Activated CD8-positive, alpha-beta T cell treated with anti-CD3 and anti-CD28 coated beads for 36 hours (primary cell): Measurements from ENCODE around the gene GGNBP2. TPM values are rescaled to one million over a fixed set of nuclear protein-coding genes. Genes with fewer than 3 reads are reported as not detected.
A peak's percentile ranks its signal among the peaks of the same experiment; 100 is the strongest.

Experiments
- ATAC-seq: fragments of 200-7000 bp; cut with Tn5 transposase; one replicate; pipeline ENCODE4 v1.10.0; 2021; ENCODE audit warnings: mild to moderate bottlenecking, moderate library complexity
- CTCF ChIA-PET: fragments of 350-600 bp; sonication (Branson Sonifier 250); formaldehyde crosslinking; loops from one replicate; lab custom pipeline; 2021; ENCODE audit warnings: antibody characterized with exemption; lab: Charles Lee
- POLR2A ChIA-PET: fragments of 350-600 bp; sonication (Branson Sonifier 250); formaldehyde crosslinking; loops from one replicate; lab custom pipeline; 2021; ENCODE audit warnings: antibody characterized with exemption; lab: Charles Lee
- DNase-seq: peaks from one replicate; pipeline ENCODE4 v3.0.0-alpha.2; 2020
- H3K27ac Mint-ChIP-seq: one replicate; pipeline ENCODE4 v1.8.0; 2021; ENCODE audit warnings: mild to moderate bottlenecking, mixed read lengths
- H3K27me3 Mint-ChIP-seq: one replicate; pipeline ENCODE4 v1.8.0; 2021; ENCODE audit warnings: mixed read lengths
- H3K36me3 Mint-ChIP-seq: one replicate; pipeline ENCODE4 v1.8.0; 2021; ENCODE audit warnings: low read depth, mixed read lengths
- H3K4me1 Mint-ChIP-seq: one replicate; pipeline ENCODE4 v1.8.0; 2021; ENCODE audit warnings: low read depth, mixed read lengths
- H3K4me3 Mint-ChIP-seq: one replicate; pipeline ENCODE4 v1.8.0; 2021; ENCODE audit warnings: mild to moderate bottlenecking, moderate library complexity, mixed read lengths
- H3K9me3 Mint-ChIP-seq: one replicate; pipeline ENCODE4 v1.8.0; 2021; ENCODE audit warnings: mixed read lengths
- intact Hi-C: fragments of 100-400 bp; cut with micrococcal nuclease; formaldehyde crosslinking; loops from one replicate; pipeline ENCODE4 v1.10.0; 2022
- total RNA-seq, 2 experiments: library from RNA; stranded (reverse); gene quantifications; one replicate each; pipeline ENCODE4 v1.2.3, GENCODE V29; 2021
- TF ChIP-seq, protein P1 (sequence below): fragments of 200-600 bp; IDR thresholded peaks from one replicate; pipeline ENCODE4 v1.8.0; 2022; ENCODE audit warnings: antibody characterized with exemption, mild to moderate bottlenecking

The GGNBP2 gene
- total RNA-seq, 2 experiments from 2014 or later: 82.9 to 87.4 TPM

DNA sequence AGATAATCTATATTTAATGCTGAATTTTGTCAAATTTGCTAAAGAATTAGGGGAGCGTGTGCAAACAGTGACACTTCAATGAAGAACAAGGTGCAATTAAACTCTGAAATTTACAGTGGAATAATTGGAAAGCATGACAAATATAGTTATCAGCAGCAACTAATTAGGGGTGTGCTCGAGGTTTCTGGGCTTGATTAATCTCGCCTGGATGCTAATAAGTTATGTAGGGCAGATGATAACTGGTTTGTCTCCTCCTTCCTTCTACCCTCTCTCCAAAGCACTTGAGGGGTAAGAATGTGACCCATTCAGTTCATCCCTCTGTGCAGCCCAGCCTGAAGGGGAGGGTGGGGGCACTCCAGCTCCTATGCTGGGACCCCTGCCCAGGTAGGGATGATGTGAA lies 78.6 kb downstream of the GGNBP2 start:
- ATAC-seq: no peak
- Mint-ChIP-seq H3K27ac (no peak overlapping the region), H3K4me3 (no peak overlapping the region), H3K4me1 (no peaks in the 10 kb centered on the region), H3K36me3 (no peaks in the 10 kb centered on the region), H3K9me3 (no peaks in the 10 kb centered on the region), H3K27me3 (no peaks in the 10 kb centered on the region)
- TF ChIP-seq, protein P1, sequence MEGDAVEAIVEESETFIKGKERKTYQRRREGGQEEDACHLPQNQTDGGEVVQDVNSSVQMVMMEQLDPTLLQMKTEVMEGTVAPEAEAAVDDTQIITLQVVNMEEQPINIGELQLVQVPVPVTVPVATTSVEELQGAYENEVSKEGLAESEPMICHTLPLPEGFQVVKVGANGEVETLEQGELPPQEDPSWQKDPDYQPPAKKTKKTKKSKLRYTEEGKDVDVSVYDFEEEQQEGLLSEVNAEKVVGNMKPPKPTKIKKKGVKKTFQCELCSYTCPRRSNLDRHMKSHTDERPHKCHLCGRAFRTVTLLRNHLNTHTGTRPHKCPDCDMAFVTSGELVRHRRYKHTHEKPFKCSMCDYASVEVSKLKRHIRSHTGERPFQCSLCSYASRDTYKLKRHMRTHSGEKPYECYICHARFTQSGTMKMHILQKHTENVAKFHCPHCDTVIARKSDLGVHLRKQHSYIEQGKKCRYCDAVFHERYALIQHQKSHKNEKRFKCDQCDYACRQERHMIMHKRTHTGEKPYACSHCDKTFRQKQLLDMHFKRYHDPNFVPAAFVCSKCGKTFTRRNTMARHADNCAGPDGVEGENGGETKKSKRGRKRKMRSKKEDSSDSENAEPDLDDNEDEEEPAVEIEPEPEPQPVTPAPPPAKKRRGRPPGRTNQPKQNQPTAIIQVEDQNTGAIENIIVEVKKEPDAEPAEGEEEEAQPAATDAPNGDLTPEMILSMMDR: no peak
- CTCF ChIA-PET: no interaction called here
- intact Hi-C loops: no loop called here
- no peak for DNase-seq
- POLR2A ChIA-PET: no interaction called here

DNA sequence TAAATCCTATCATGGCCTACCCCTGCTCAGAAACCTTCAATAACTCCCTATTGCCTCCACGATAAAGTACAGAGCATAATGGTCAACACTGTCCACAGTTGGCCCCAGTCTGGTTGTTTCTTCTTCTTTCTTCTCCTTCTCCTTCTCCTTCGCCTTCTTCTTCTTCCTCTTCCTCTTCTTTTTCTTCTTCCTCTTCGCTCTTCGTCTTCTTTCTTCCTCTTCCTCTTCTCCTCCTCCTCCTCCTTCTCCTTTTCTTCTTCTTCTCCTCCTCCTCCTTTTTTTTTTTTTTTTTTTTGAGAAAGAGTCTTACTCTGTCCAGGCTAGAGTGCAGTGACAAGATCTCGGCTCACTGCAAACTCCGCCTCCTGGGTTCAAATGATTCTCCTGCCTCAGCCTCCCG lies 80.5 kb downstream of the GGNBP2 start:
- POLR2A ChIA-PET: interaction anchor here (0.6 kb wide), 1 partner anchor 14 kb away, joined by 3 read pairs; no protein-coding TSS in a partner anchor
- intact Hi-C loops: loop anchor here (5.0 kb wide), 2 partner anchors 82 to 422 kb away; no protein-coding TSS in a partner anchor

DNA sequence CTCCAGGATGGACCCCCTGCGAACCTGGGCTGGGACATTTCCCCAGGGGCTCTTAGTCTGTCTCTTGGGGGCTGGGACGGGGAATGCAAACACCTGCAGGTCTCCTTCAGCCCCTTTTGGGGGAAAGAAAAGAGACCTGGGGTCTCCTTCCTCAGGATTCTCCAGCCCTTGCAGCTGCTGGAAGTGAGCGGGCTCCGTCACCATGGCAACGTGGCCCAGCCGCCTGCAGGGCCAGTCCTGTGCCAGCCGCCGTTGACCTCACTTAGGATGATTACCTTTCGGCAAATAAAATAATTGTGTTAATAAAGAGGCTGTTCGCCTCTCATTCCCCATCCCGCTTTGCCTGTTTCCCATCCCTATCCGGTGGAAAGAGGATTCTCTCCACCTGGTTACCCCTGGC lies 82.4 kb downstream of the GGNBP2 start:
- no peak for ATAC-seq
- H3K27ac Mint-ChIP-seq: no peak overlapping the region
- POLR2A ChIA-PET: no interaction called here
- intact Hi-C loops: loop anchor here (5.0 kb wide), 2 partner anchors 80 to 420 kb away; no protein-coding TSS in a partner anchor
- no peak overlapping the region for H3K4me3 Mint-ChIP-seq
- no peaks in the 10 kb centered on the region for H3K27me3 Mint-ChIP-seq
- H3K36me3 Mint-ChIP-seq: no peaks in the 10 kb centered on the region
- CTCF ChIA-PET: interaction anchor here (0.9 to 3.3 kb wide), 5 partner anchors 12 to 131 kb away, joined by 3 to 21 read pairs (median 10); no protein-coding TSS in a partner anchor
- TF ChIP-seq, protein P1: no peak
- H3K4me1 Mint-ChIP-seq: no peaks in the 10 kb centered on the region
- no peak for DNase-seq
- H3K9me3 Mint-ChIP-seq: no peaks in the 10 kb centered on the region

More for the DNA sequence above, 80.5 kb downstream of the GGNBP2 start:
- no peak overlapping the region for H3K4me3 Mint-ChIP-seq
- DNase-seq: no peak
- H3K27me3 Mint-ChIP-seq: no peaks in the 10 kb centered on the region
- no peaks in the 10 kb centered on the region for H3K4me1 Mint-ChIP-seq
- TF ChIP-seq, protein P1: no peak
- no peak for ATAC-seq
- no peaks in the 10 kb centered on the region for H3K36me3 Mint-ChIP-seq
- H3K27ac Mint-ChIP-seq: no peak overlapping the region
- no peaks in the 10 kb centered on the region for H3K9me3 Mint-ChIP-seq
- CTCF ChIA-PET: interaction anchor here (0.6 to 2.2 kb wide), 16 partner anchors 9 to 473 kb away, joined by 3 to 21 read pairs (median 4); no protein-coding TSS in a partner anchor

DNA sequence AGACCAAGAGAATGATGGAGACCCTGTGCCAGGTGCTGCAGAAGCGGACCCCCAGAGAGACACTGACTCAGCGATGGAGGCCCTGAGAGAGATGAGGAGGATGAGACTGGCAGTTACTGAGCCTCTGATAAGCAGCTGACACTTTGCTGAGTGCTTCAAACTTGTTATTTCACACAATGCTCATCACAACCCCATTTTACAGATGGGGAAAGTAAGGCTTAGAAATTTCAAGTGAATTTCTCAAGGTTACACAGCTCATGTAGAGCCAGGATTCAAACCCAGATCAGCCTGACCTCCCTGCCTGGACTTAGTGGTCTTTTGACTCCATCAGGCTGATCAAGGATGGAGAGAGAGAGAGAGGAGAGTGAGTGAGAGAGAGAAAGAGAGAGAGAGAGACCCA lies 83.9 kb downstream of the GGNBP2 start:
- H3K36me3 Mint-ChIP-seq: no peaks in the 10 kb centered on the region
- no peak overlapping the region for H3K4me3 Mint-ChIP-seq
- TF ChIP-seq, protein P1: no peak
- peaks cover 5% of the 10 kb centered on the region for H3K27me3 Mint-ChIP-seq
- H3K4me1 Mint-ChIP-seq: no peaks in the 10 kb centered on the region
- DNase-seq (no peak), ATAC-seq (no peak)
- ChIA-PET CTCF (interaction anchor here (0.5 to 4.3 kb wide), 19 partner anchors 8 to 1074 kb away, joined by 3 to 34 read pairs (median 4); no protein-coding TSS in a partner anchor), POLR2A (interaction anchor here (1.1 to 1.2 kb wide), 2 partner anchors 29 to 97 kb away, joined by 3 to 4 read pairs; no protein-coding TSS in a partner anchor)
- no peak overlapping the region for H3K27ac Mint-ChIP-seq
- intact Hi-C loops: loop anchor here (5.0 kb wide), 2 partner anchors 79 to 419 kb away; no protein-coding TSS in a partner anchor
- H3K9me3 Mint-ChIP-seq: no peaks in the 10 kb centered on the region

DNA sequence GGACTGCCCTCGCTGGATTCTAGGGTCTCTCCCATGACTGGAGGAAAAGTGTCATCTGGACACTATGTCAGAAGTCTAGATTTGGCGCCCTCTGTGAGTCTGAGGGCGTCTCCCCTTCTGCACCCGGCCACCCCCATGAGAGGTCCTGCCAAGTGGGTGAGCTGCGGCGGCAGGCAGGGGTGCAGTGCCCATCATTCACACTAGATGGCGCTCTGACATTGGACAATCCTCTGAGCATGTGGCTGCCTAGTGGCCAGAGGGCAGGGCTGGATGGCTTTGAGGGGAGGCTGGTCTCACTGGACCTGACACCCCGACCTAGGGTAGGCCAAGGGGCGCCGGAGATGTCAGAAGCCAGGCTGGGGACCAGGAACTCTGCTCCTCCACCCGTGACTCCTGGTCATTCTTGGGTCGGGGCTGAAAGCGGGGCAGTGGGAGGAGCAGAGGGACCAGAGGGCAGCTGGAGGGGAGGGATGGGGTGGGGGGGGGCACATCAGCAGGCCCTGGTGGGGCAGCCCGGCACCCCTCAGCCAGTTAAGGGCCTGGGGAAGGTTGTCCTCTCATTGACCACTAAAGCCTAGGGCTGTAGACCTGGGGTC lies 84.6 kb downstream of the GGNBP2 start:
- no peaks in the 10 kb centered on the region for H3K36me3 Mint-ChIP-seq
- peak; percentile 96 for ATAC-seq
- H3K27ac Mint-ChIP-seq: no peak overlapping the region
- ChIA-PET POLR2A (interaction anchor here (1.2 kb wide), 1 partner anchor 96 kb away, joined by 3 read pairs; no protein-coding TSS in a partner anchor), CTCF (interaction anchor here (0.5 to 4.3 kb wide), 16 partner anchors 25 to 1073 kb away, joined by 3 to 34 read pairs (median 4); no protein-coding TSS in a partner anchor)
- H3K4me3 Mint-ChIP-seq: no peak overlapping the region
- intact Hi-C loops: loop anchor here (5.0 kb wide), 2 partner anchors 78 to 418 kb away; no protein-coding TSS in a partner anchor
- peaks cover 5% of the 10 kb centered on the region for H3K27me3 Mint-ChIP-seq
- DNase-seq: peak; percentile 85
- H3K4me1 Mint-ChIP-seq: no peaks in the 10 kb centered on the region
- no peaks in the 10 kb centered on the region for H3K9me3 Mint-ChIP-seq
- TF ChIP-seq, protein P1: peak; percentile 95
